ENCODE data around the gene CYSTM1.

- TF ChIP-seq, protein P1, sequence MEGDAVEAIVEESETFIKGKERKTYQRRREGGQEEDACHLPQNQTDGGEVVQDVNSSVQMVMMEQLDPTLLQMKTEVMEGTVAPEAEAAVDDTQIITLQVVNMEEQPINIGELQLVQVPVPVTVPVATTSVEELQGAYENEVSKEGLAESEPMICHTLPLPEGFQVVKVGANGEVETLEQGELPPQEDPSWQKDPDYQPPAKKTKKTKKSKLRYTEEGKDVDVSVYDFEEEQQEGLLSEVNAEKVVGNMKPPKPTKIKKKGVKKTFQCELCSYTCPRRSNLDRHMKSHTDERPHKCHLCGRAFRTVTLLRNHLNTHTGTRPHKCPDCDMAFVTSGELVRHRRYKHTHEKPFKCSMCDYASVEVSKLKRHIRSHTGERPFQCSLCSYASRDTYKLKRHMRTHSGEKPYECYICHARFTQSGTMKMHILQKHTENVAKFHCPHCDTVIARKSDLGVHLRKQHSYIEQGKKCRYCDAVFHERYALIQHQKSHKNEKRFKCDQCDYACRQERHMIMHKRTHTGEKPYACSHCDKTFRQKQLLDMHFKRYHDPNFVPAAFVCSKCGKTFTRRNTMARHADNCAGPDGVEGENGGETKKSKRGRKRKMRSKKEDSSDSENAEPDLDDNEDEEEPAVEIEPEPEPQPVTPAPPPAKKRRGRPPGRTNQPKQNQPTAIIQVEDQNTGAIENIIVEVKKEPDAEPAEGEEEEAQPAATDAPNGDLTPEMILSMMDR (IDR thresholded peaks at IDR 0.05): no peak
- no peak for TF ChIP-seq POLR2A (IDR thresholded peaks at IDR 0.05)
Observed at GRCh38 chr5:140148508-140148907, 26.5 kb upstream of the CYSTM1 start.
